Measurements from ENCODE around the gene DOK7.

Gene DOK7

GRCh38 chr4:3489451-3489962 lies 26.4 kb downstream of the DOK7 start:
- no peak for DNase-seq (ENCODE audit: low spot score)

- no peak for DNase-seq (ENCODE audit: low spot score)
Observed at GRCh38 chr4:3491681-3492405, 28.7 kb downstream of the DOK7 start.

- DNase-seq (ENCODE audit: low spot score) = no peak
Observed at GRCh38 chr4:3492741-3493719, 29.9 kb downstream of the DOK7 start.

GRCh38 chr4:3493720-3494461 lies 30.8 kb downstream of the DOK7 start:
- no peak for DNase-seq (ENCODE audit: low spot score)

GRCh38 chr4:3494462-3494871 lies 31.4 kb downstream of the DOK7 start:
- no peak for DNase-seq (ENCODE audit: low spot score)

- no peak for DNase-seq (ENCODE audit: low spot score)
Observed at GRCh38 chr4:3495204-3495975, 32.3 kb downstream of the DOK7 start.

- no peak for DNase-seq (ENCODE audit: low spot score)
Observed at GRCh38 chr4:3496021-3496420, 32.9 kb downstream of the DOK7 start.

GRCh38 chr4:3497095-3497494 lies 34.0 kb downstream of the DOK7 start:
- no peak for DNase-seq (ENCODE audit: low spot score)

GRCh38 chr4:3497523-3498389 lies 34.6 kb downstream of the DOK7 start:
- no peak for DNase-seq (ENCODE audit: low spot score)

- no peak for DNase-seq (ENCODE audit: low spot score)
Observed at GRCh38 chr4:3498407-3498806, 35.3 kb downstream of the DOK7 start.

GRCh38 chr4:3498901-3499510 lies 35.9 kb downstream of the DOK7 start:
- no peak for DNase-seq (ENCODE audit: low spot score)

GRCh38 chr4:3499710-3500109 lies 36.6 kb downstream of the DOK7 start:
- no peak for DNase-seq (ENCODE audit: low spot score)

GRCh38 chr4:3500111-3500510 lies 37.0 kb downstream of the DOK7 start:
- no peak for DNase-seq (ENCODE audit: low spot score)

GRCh38 chr4:3500634-3501101 lies 37.6 kb downstream of the DOK7 start:
- DNase-seq (ENCODE audit: low spot score) = no peak

- no peak for DNase-seq (ENCODE audit: low spot score)
Observed at GRCh38 chr4:3501126-3501824, 38.2 kb downstream of the DOK7 start.

GRCh38 chr4:3501825-3502425 lies 38.8 kb downstream of the DOK7 start:
- DNase-seq (ENCODE audit: low spot score) = no peak

- no peak for DNase-seq (ENCODE audit: low spot score)
Observed at GRCh38 chr4:3502941-3503936, 40.1 kb downstream of the DOK7 start.

All from globus pallidus (tissue), 1 donor.